22Rv1 (cell line): Measurements from ENCODE around the gene CACNG4.

ENCODE experiments used
- CTCF ChIP-seq: fragments of 450-650 bp; IDR thresholded peaks from 2 replicates; pipeline ENCODE4 v1.5.1; 2017; ENCODE audit warnings: mild to moderate bottlenecking
- ZFX ChIP-seq: fragments of 450-650 bp; IDR thresholded peaks from 2 replicates; pipeline ENCODE4 v1.6.1; 2017; ENCODE audit warnings: antibody characterized with exemption, borderline replicate concordance

GRCh38 chr17:67013891-67014290 lies 49.4 kb downstream of the CACNG4 start:
- TF ChIP-seq CTCF (no peak), ZFX (no peak)
